ENCODE measurements around the gene APBA3. TPM values are rescaled to one million over a fixed set of nuclear protein-coding genes. Genes with fewer than 3 reads are reported as not detected.

Gene APBA3
- total and polyA plus RNA-seq, 2 of the 4 experiments (the other 2 are of a cell fraction), result 9.5 to 18.4 TPM

DNA sequence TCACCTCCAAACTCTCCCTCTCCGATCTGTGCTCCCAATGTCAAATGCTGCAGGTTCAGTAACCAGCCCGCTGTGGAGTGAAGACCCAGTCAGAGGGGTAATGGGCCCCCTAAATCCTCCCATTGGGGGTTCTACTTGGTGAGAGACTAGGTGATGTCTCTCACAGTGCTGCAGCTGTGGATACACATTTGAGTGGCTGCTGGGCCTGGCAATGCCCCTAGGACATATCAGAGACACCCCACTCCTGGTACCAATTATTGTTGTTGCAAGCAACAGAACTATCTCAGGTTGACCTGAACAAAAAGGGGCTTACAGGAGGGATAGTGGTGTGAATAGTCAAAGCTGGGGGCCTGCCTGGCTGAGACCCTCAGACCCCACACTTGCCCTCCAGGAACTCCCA, 20.1 kb upstream of the APBA3 start:
- Histone ChIP-seq H3K4me2 (ENCODE audit: low read depth, low read length) (no peak overlapping the region), H4K5ac (ENCODE audit: low read depth, low read length) (no peak overlapping the region), H3K27me3 (ENCODE audit: control insufficient read depth, insufficient read depth, low read length) (peaks cover 16% of the 10 kb centered on the region), H3K79me1 (ENCODE audit: low read depth in 1 of 2, low read length in 2 of 2) (no peaks in the 10 kb centered on the region), H3K9me3 (ENCODE audit: control insufficient read depth, insufficient read depth, low read length) (peaks cover 24% of the 10 kb centered on the region), H2BK15ac (ENCODE audit: low read depth, low read length) (no peak overlapping the region), H3K4ac (ENCODE audit: low read depth, low read length) (no peak overlapping the region), H2BK5ac (ENCODE audit: low read depth, low read length, poor library complexity, severe bottlenecking) (no peak overlapping the region), H2AK5ac (ENCODE audit: low read depth, low read length) (no peak overlapping the region), H2BK20ac (ENCODE audit: low read depth, low read length) (no peak overlapping the region), H3K56ac (ENCODE audit: extremely low read depth, insufficient read depth, low read length) (no peak overlapping the region), H2AFZ (replicated peaks; ENCODE audit: low read length, poor library complexity) (no peak overlapping the region), H2BK120ac (ENCODE audit: low read depth, low read length) (no peak overlapping the region), H3K18ac (ENCODE audit: low read depth, low read length) (no peak overlapping the region), H3K9me1 (ENCODE audit: insufficient read depth, low read length) (no peaks in the 10 kb centered on the region), H3K27ac (ENCODE audit: insufficient read depth, low read length) (no peak overlapping the region), H2AK9ac (replicated peaks; ENCODE audit: low read depth, low read length, poor library complexity) (no peak overlapping the region), H3K23ac (ENCODE audit: low read depth, low read length) (no peak overlapping the region), H4K91ac (ENCODE audit: insufficient read depth, low read depth, low read length) (no peak overlapping the region), H3K4me1 (ENCODE audit: control insufficient read depth, insufficient read depth, low read length) (no peaks in the 10 kb centered on the region), H3K9ac (ENCODE audit: low read depth, low read length) (no peak overlapping the region), H4K20me1 (ENCODE audit: insufficient read depth, low read length) (no peaks in the 10 kb centered on the region), H3K4me3 (ENCODE audit: insufficient read depth, low read depth, low read length) (no peak overlapping the region), H3K14ac (replicated peaks; ENCODE audit: low read depth, low read length) (no peak overlapping the region), H3K36me3 (ENCODE audit: control insufficient read depth, insufficient read depth, low read length) (no peaks in the 10 kb centered on the region), H4K8ac (ENCODE audit: low read depth in 2 of 2, low read length in 2 of 2) (no peak overlapping the region)
- TF ChIP-seq RAD21 (IDR thresholded peaks at IDR 0.05; ENCODE audit: low read length), result no peak
- TF ChIP-seq CEBPB (IDR thresholded peaks at IDR 0.05; ENCODE audit: low read depth, low read length), result no peak
- in situ Hi-C loops (cut with MboI; ENCODE audit: low sequenced_read_pairs) (no loop called here), intact Hi-C loops (cut with micrococcal nuclease) (no loop called here), dilution Hi-C loops (cut with HindIII; ENCODE audit: low sequenced_read_pairs, unreplicated experiment) (no loop called here)
- CTCF ChIA-PET, result no interaction called here
- ATAC-seq (ENCODE audit: low read depth) (no peak), DNase-seq (no peak)
- POLR2A ChIA-PET (ENCODE audit: unreplicated experiment), result no interaction called here
- BruUV-seq (replicated peaks), result no TSS peak
- no CpG with 5 or more reads among the region's 2 CpGs for WGBS, 2 experiments (ENCODE audit: extremely low coverage in 2 of 2, insufficient read length in 1 of 2)
